ENCODE data around the gene TDRD3.

DNA sequence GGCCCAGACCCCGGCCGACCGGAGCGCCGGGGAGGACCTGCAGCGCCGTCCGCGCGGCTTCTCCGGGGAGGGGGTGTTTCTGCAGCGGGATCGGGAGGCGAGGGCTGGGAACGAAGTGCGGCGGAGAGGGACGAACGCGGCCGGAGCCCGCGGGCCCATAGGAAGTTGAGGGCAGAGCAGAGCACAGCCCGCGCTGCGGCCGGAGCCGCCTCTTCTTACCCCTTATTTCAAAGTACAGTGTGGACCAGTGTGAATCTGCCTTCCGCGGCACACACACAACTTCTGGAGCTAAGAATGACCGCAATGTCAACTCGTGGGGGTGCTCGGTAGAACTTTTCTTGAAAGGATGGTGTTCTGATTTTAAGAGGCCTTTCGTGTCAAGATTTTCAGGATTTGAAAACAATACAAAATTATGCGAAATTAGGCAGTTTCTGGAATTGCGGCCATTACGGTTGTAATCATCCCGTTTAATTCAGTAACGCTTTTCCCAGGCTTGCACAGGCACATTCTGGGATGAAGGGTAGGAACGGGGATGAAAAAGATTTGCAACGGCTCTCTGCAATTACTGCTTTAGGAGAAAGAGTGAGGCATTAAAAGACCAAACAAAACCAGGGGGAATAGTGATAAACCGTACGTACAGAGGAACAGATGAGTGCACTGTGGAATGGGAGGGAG, 821 bp downstream of the TDRD3 start:
- TF ChIP-seq POLR2A (IDR thresholded peaks at IDR 0.05) = no peak
- TF ChIP-seq, protein P1, sequence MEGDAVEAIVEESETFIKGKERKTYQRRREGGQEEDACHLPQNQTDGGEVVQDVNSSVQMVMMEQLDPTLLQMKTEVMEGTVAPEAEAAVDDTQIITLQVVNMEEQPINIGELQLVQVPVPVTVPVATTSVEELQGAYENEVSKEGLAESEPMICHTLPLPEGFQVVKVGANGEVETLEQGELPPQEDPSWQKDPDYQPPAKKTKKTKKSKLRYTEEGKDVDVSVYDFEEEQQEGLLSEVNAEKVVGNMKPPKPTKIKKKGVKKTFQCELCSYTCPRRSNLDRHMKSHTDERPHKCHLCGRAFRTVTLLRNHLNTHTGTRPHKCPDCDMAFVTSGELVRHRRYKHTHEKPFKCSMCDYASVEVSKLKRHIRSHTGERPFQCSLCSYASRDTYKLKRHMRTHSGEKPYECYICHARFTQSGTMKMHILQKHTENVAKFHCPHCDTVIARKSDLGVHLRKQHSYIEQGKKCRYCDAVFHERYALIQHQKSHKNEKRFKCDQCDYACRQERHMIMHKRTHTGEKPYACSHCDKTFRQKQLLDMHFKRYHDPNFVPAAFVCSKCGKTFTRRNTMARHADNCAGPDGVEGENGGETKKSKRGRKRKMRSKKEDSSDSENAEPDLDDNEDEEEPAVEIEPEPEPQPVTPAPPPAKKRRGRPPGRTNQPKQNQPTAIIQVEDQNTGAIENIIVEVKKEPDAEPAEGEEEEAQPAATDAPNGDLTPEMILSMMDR (IDR thresholded peaks at IDR 0.05) = no peak

All from breast epithelium (tissue), 3 donors.